Neural cell (in vitro differentiated cells): ENCODE measurements around the gene GAREM1. TPM values are rescaled to one million over a fixed set of nuclear protein-coding genes. Genes with fewer than 3 reads are reported as not detected.

Source experiments
- H2AFZ ChIP-seq: fragments of 200-600, 300-800 bp; sonication (generic), shearing (Covaris generic); 2 replicates; pipeline ENCODE4 v1.6.0; 2014; ENCODE audit warnings: low read depth, mild to moderate bottlenecking, antibody characterized with exemption, low read length, moderate library complexity
- H3F3A ChIP-seq: fragments of 200-600 bp; shearing (Covaris generic); 2 replicates; pipeline ENCODE4 v1.6.1; 2016; ENCODE audit warnings: mild to moderate bottlenecking, moderate library complexity, mixed read lengths, antibody characterized with exemption, low read length; ENCODE audit not compliant: insufficient read depth, poor library complexity, severe bottlenecking
- H3K27ac ChIP-seq: fragments of 200-600, 300-800 bp; sonication (generic), shearing (Covaris generic); 2 replicates; pipeline ENCODE4 v1.5.1; 2014; ENCODE audit warnings: mild to moderate bottlenecking, low read length, moderate library complexity
- H3K27me3 ChIP-seq: fragments of 300-800, 200-600 bp; sonication (generic), shearing (Covaris generic); 2 replicates; pipeline ENCODE4 v1.6.0; 2014; ENCODE audit warnings: mild to moderate bottlenecking, low read depth, low read length, moderate library complexity; ENCODE audit not compliant: insufficient read depth
- H3K36me3 ChIP-seq: fragments of 300-800, 200-600 bp; sonication (generic), shearing (Covaris generic); 2 replicates; pipeline ENCODE4 v1.5.1; 2014; ENCODE audit warnings: mild to moderate bottlenecking, antibody characterized with exemption, low read length, moderate library complexity; ENCODE audit not compliant: insufficient read depth
- H3K4me2 ChIP-seq: fragments of 300-800, 200-600 bp; sonication (generic), shearing (Covaris generic); 2 replicates; pipeline ENCODE4 v1.6.0; 2014; ENCODE audit warnings: mild to moderate bottlenecking, low read length
- H3K4me3 ChIP-seq: fragments of 300-800, 200-600 bp; sonication (generic), shearing (Covaris generic); 2 replicates; pipeline ENCODE4 v1.5.1; 2014; ENCODE audit warnings: mild to moderate bottlenecking, low read length, moderate library complexity
- H3K79me2 ChIP-seq: fragments of 200-600 bp; shearing (Covaris generic); replicated peaks from 2 replicates; pipeline ENCODE4 v1.6.0; 2014; ENCODE audit warnings: mild to moderate bottlenecking, low read length, moderate library complexity; ENCODE audit not compliant: insufficient read depth
- H3K9ac ChIP-seq: fragments of 300-800, 200-600 bp; sonication (generic), shearing (Covaris generic); 2 replicates; pipeline ENCODE4 v1.6.1; 2016; ENCODE audit warnings: mild to moderate bottlenecking, low read length, mixed read lengths
- H3K9me2 ChIP-seq: fragments of 200-600 bp; shearing (Covaris generic); 2 replicates; pipeline ENCODE4 v1.6.1; 2016; ENCODE audit warnings: mild to moderate bottlenecking, low read length, mixed read lengths; ENCODE audit not compliant: insufficient read depth
- H3K9me3 ChIP-seq: fragments of 200-600, 300-800 bp; sonication (generic), shearing (Covaris generic); 2 replicates; pipeline ENCODE4 v1.6.1; 2016; ENCODE audit warnings: mild to moderate bottlenecking, mixed run types, low read length, moderate library complexity, mixed read lengths
- H4K20me1 ChIP-seq: fragments of 200-600 bp; shearing (Covaris generic); 2 replicates; pipeline ENCODE4 v1.6.1; 2016; ENCODE audit warnings: mild to moderate bottlenecking, mixed run types; ENCODE audit not compliant: insufficient read depth
- EP300 ChIP-seq: fragments of 450-650 bp; conservative IDR thresholded peaks from 2 replicates; pipeline ENCODE4 v1.6.1; 2014; ENCODE audit warnings: antibody characterized with exemption, mild to moderate bottlenecking, moderate library complexity; ENCODE audit not compliant: poor library complexity, severe bottlenecking
- EZH2 ChIP-seq: fragments of 200-600, 300-800 bp; shearing (Covaris generic), sonication (generic); IDR thresholded peaks from 2 replicates; pipeline ENCODE4 v1.6.1; 2014; ENCODE audit warnings: antibody characterized with exemption, low read length, borderline replicate concordance, mild to moderate bottlenecking; ENCODE audit not compliant: insufficient read depth, poor library complexity, severe bottlenecking
- MXI1 ChIP-seq: fragments of 450-650 bp; conservative IDR thresholded peaks from 2 replicates; pipeline ENCODE4 v1.6.1; 2014; ENCODE audit warnings: antibody characterized with exemption, mild to moderate bottlenecking; ENCODE audit not compliant: poor library complexity, severe bottlenecking
- POLR2AphosphoS5 ChIP-seq: IDR thresholded peaks from 2 replicates; pipeline ENCODE4 v1.6.1; 2012
- RAD21 ChIP-seq: fragments of 450-650 bp; conservative IDR thresholded peaks from 2 replicates; pipeline ENCODE4 v1.6.1; 2014; ENCODE audit warnings: antibody characterized with exemption, mild to moderate bottlenecking, moderate library complexity
- SMC3 ChIP-seq: fragments of 450-650 bp; conservative IDR thresholded peaks from 2 replicates; pipeline ENCODE4 v1.6.1; 2014; ENCODE audit warnings: antibody characterized with exemption, mild to moderate bottlenecking, moderate library complexity; ENCODE audit not compliant: poor library complexity
- TAF1 ChIP-seq: IDR thresholded peaks from 2 replicates; pipeline ENCODE4 v1.6.1; 2012; ENCODE audit warnings: low read depth
- polyA plus RNA-seq: library from polyadenylated mRNA; depleted of rRNA; stranded (reverse); fragments of >200 nt; gene quantifications from 2 replicates; pipeline ENCODE4 v1.2.3, GENCODE V29; 2014
- TF ChIP-seq, protein P1 (sequence below): IDR thresholded peaks from 2 replicates; pipeline ENCODE4 v1.6.1; 2012; ENCODE audit warnings: borderline replicate concordance
- TF ChIP-seq, protein P2 (sequence below): fragments of 450-650 bp; IDR thresholded peaks from 2 replicates; pipeline ENCODE4 v1.5.1; 2014; ENCODE audit warnings: antibody characterized with exemption, mild to moderate bottlenecking, moderate library complexity; ENCODE audit not compliant: poor library complexity, severe bottlenecking

The GAREM1 gene
- polyA plus RNA-seq, 1 donor from 2014 or later = 1.3 TPM

DNA sequence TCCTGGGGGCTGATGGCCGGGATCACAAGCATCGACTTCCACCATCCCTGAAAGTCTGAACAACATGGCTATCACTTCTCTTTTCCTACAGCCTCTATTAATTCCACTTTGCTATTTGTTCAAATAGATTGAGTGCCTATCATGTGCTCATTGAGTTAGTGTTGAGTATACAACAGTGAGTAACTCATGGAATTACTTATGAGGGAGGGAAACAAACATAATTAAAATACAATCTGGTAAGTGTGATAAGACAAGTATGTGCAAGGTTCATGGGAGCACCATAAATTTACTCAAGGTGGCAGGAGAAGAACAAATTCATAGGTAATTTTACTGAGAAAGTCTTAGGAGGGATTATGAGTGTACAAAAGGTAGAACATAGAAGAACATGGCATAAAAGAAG is 194.4 kb downstream of the GAREM1 start:
- Histone ChIP-seq H3K9me3 (no peaks in the 10 kb centered on the region), H4K20me1 (no peaks in the 10 kb centered on the region), H3K27me3 (no peaks in the 10 kb centered on the region), H2AFZ (no peak overlapping the region), H3K79me2 (no peaks in the 10 kb centered on the region), H3K4me3 (no peak overlapping the region), H3K4me2 (no peak overlapping the region), H3F3A (no peaks in the 10 kb centered on the region), H3K9ac (no peak overlapping the region), H3K9me2 (no peaks in the 10 kb centered on the region), H3K36me3 (no peaks in the 10 kb centered on the region), H3K27ac (no peak overlapping the region)
- TF ChIP-seq SMC3 (no peak), MXI1 (no peak), POLR2AphosphoS5 (no peak), RAD21 (no peak), EP300 (no peak), TAF1 (no peak), EZH2 (no peak)
- TF ChIP-seq, protein P1, sequence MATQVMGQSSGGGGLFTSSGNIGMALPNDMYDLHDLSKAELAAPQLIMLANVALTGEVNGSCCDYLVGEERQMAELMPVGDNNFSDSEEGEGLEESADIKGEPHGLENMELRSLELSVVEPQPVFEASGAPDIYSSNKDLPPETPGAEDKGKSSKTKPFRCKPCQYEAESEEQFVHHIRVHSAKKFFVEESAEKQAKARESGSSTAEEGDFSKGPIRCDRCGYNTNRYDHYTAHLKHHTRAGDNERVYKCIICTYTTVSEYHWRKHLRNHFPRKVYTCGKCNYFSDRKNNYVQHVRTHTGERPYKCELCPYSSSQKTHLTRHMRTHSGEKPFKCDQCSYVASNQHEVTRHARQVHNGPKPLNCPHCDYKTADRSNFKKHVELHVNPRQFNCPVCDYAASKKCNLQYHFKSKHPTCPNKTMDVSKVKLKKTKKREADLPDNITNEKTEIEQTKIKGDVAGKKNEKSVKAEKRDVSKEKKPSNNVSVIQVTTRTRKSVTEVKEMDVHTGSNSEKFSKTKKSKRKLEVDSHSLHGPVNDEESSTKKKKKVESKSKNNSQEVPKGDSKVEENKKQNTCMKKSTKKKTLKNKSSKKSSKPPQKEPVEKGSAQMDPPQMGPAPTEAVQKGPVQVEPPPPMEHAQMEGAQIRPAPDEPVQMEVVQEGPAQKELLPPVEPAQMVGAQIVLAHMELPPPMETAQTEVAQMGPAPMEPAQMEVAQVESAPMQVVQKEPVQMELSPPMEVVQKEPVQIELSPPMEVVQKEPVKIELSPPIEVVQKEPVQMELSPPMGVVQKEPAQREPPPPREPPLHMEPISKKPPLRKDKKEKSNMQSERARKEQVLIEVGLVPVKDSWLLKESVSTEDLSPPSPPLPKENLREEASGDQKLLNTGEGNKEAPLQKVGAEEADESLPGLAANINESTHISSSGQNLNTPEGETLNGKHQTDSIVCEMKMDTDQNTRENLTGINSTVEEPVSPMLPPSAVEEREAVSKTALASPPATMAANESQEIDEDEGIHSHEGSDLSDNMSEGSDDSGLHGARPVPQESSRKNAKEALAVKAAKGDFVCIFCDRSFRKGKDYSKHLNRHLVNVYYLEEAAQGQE = no peak
- TF ChIP-seq, protein P2, sequence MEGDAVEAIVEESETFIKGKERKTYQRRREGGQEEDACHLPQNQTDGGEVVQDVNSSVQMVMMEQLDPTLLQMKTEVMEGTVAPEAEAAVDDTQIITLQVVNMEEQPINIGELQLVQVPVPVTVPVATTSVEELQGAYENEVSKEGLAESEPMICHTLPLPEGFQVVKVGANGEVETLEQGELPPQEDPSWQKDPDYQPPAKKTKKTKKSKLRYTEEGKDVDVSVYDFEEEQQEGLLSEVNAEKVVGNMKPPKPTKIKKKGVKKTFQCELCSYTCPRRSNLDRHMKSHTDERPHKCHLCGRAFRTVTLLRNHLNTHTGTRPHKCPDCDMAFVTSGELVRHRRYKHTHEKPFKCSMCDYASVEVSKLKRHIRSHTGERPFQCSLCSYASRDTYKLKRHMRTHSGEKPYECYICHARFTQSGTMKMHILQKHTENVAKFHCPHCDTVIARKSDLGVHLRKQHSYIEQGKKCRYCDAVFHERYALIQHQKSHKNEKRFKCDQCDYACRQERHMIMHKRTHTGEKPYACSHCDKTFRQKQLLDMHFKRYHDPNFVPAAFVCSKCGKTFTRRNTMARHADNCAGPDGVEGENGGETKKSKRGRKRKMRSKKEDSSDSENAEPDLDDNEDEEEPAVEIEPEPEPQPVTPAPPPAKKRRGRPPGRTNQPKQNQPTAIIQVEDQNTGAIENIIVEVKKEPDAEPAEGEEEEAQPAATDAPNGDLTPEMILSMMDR = no peak

DNA sequence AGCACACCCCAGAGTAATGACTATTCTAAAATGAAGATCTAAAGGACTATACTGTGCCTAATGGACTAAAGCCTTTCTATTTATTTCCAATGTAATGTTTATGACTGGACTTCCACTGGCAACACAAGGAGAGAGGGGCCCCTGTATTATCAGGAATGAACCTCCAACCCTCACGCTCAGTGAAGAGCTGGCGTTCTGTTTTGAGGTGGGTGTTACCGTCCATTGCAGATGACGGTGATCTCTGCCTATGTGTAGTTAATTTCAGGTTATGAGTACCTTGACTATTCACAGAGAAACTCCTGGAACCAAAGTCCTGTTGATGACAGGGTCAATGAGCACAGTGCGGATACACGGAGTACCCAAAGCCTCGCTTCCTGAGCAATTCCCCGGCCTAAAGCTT is 195.5 kb downstream of the GAREM1 start:
- Histone ChIP-seq H3K36me3 (no peaks in the 10 kb centered on the region), H3K27me3 (no peaks in the 10 kb centered on the region), H4K20me1 (no peaks in the 10 kb centered on the region), H3K9ac (no peak overlapping the region), H3K27ac (no peak overlapping the region), H3K4me3 (no peak overlapping the region), H3K9me3 (no peaks in the 10 kb centered on the region), H2AFZ (no peak overlapping the region), H3K9me2 (no peaks in the 10 kb centered on the region), H3F3A (no peaks in the 10 kb centered on the region), H3K4me2 (no peak overlapping the region), H3K79me2 (no peaks in the 10 kb centered on the region)
- TF ChIP-seq SMC3 (no peak), EP300 (no peak), MXI1 (no peak), POLR2AphosphoS5 (no peak), TAF1 (no peak), EZH2 (no peak), RAD21 (no peak)
- TF ChIP-seq, protein P2 = no peak
- TF ChIP-seq, protein P1 = no peak
